ENCODE measurements around the gene CLEC4G. TPM values are rescaled to one million over a fixed set of nuclear protein-coding genes. Genes with fewer than 3 reads are reported as not detected.

The CLEC4G gene
- total RNA-seq, 1 experiment from 2014 or later: not detected

GRCh38 chr19:7716762-7717161 lies 15.1 kb downstream of the CLEC4G start:
- Mint-ChIP-seq H3K27me3 (ENCODE audit: unreplicated experiment) (no peaks in the 10 kb centered on the region), H3K27ac (ENCODE audit: unreplicated experiment) (no peak overlapping the region), H3K4me3 (ENCODE audit: low read depth, unreplicated experiment) (no peak overlapping the region), H3K36me3 (ENCODE audit: insufficient read depth, unreplicated experiment) (no peaks in the 10 kb centered on the region), H3K9me3 (ENCODE audit: low read depth, unreplicated experiment) (no peaks in the 10 kb centered on the region), H3K4me1 (ENCODE audit: low read depth, unreplicated experiment) (no peaks in the 10 kb centered on the region)
- no peak for DNase-seq
- no TSS peak for BruUV-seq (replicated peaks)
- TF ChIP-seq CTCF (IDR thresholded peaks at IDR 0.05; ENCODE audit: unreplicated experiment): no peak
- CTCF ChIA-PET: no interaction called here
- intact Hi-C loops (cut with micrococcal nuclease; ENCODE audit: unreplicated experiment): no loop called here

GRCh38 chr19:7715671-7716070 lies 16.2 kb downstream of the CLEC4G start:
- no peak for TF ChIP-seq CTCF (IDR thresholded peaks at IDR 0.05; ENCODE audit: unreplicated experiment)
- Mint-ChIP-seq H3K4me1 (ENCODE audit: low read depth, unreplicated experiment) (no peaks in the 10 kb centered on the region), H3K9me3 (ENCODE audit: low read depth, unreplicated experiment) (no peaks in the 10 kb centered on the region), H3K4me3 (ENCODE audit: low read depth, unreplicated experiment) (no peak overlapping the region), H3K36me3 (ENCODE audit: insufficient read depth, unreplicated experiment) (no peaks in the 10 kb centered on the region), H3K27me3 (ENCODE audit: unreplicated experiment) (peaks cover 7% of the 10 kb centered on the region), H3K27ac (ENCODE audit: unreplicated experiment) (no peak overlapping the region)
- CTCF ChIA-PET: no interaction called here
- intact Hi-C loops (cut with micrococcal nuclease; ENCODE audit: unreplicated experiment): no loop called here
- no peak for DNase-seq
- no TSS peak for BruUV-seq (replicated peaks)

- no peak for TF ChIP-seq CTCF (IDR thresholded peaks at IDR 0.05; ENCODE audit: unreplicated experiment)
- Mint-ChIP-seq H3K4me3 (ENCODE audit: low read depth, unreplicated experiment) (no peak overlapping the region), H3K4me1 (ENCODE audit: low read depth, unreplicated experiment) (no peaks in the 10 kb centered on the region), H3K27me3 (ENCODE audit: unreplicated experiment) (peaks cover 45% of the 10 kb centered on the region), H3K9me3 (ENCODE audit: low read depth, unreplicated experiment) (no peaks in the 10 kb centered on the region), H3K36me3 (ENCODE audit: insufficient read depth, unreplicated experiment) (no peaks in the 10 kb centered on the region), H3K27ac (ENCODE audit: unreplicated experiment) (no peak overlapping the region)
- intact Hi-C loops (cut with micrococcal nuclease; ENCODE audit: unreplicated experiment): no loop called here
- CTCF ChIA-PET: no interaction called here
- BruUV-seq (replicated peaks): no TSS peak
- no peak for DNase-seq
These were observed 21.3 kb downstream of the CLEC4G start for GRCh38 chr19:7710616-7711015.

- no peaks in the 10 kb centered on the region for H3K9me3 Mint-ChIP-seq (ENCODE audit: low read depth, unreplicated experiment)
- no TSS peak for BruUV-seq (replicated peaks)
- no peak for TF ChIP-seq CTCF (IDR thresholded peaks at IDR 0.05; ENCODE audit: unreplicated experiment)
- H3K4me1 Mint-ChIP-seq (ENCODE audit: low read depth, unreplicated experiment): no peaks in the 10 kb centered on the region
- no peak overlapping the region for H3K4me3 Mint-ChIP-seq (ENCODE audit: low read depth, unreplicated experiment)
- peaks cover 50% of the 10 kb centered on the region for H3K27me3 Mint-ChIP-seq (ENCODE audit: unreplicated experiment)
- H3K27ac Mint-ChIP-seq (ENCODE audit: unreplicated experiment): no peak overlapping the region
- CTCF ChIA-PET: interaction anchor here (0.6 kb wide), 1 partner anchor 142 kb away, joined by 3 read pairs; no protein-coding TSS in a partner anchor
- intact Hi-C loops (cut with micrococcal nuclease; ENCODE audit: unreplicated experiment): no loop called here
- H3K36me3 Mint-ChIP-seq (ENCODE audit: insufficient read depth, unreplicated experiment): no peaks in the 10 kb centered on the region
- DNase-seq: no peak
These were observed 21.9 kb downstream of the CLEC4G start for GRCh38 chr19:7709932-7710460.

All from Calu3 (cell line).